ENCODE data around the gene AP4S1. TPM values are rescaled to one million over a fixed set of nuclear protein-coding genes. Genes with fewer than 3 reads are reported as not detected.
"Not testable (repeated sequence)": the region's sequence is repeated elsewhere in the genome, so short reads cannot be mapped to it uniquely, and the experiment has no call there.

AP4S1 gene
- total RNA-seq, 1 experiment from 2014 or later, result 9.7 TPM

GRCh38 chr14:31080484-31080883 lies 55.0 kb downstream of the AP4S1 start:
- DNase-seq (ENCODE audit: extremely low read depth, low read depth), result no peak

GRCh38 chr14:31083781-31084180 lies 58.3 kb downstream of the AP4S1 start:
- no peak for DNase-seq (ENCODE audit: extremely low read depth, low read depth)

- DNase-seq (ENCODE audit: extremely low read depth, low read depth), result no peak
Observed at GRCh38 chr14:31084385-31084784, 58.9 kb downstream of the AP4S1 start.

- DNase-seq (ENCODE audit: extremely low read depth, low read depth), result no peak
Observed at GRCh38 chr14:31085027-31085426, 59.6 kb downstream of the AP4S1 start.

- not testable (repeated sequence) for DNase-seq (ENCODE audit: extremely low read depth, low read depth)
Observed at GRCh38 chr14:31086466-31086865, 61.0 kb downstream of the AP4S1 start.

- peak; percentile 47 for DNase-seq (ENCODE audit: extremely low read depth, low read depth)
Observed at GRCh38 chr14:31090883-31091764, 65.7 kb downstream of the AP4S1 start.

- DNase-seq (ENCODE audit: extremely low read depth, low read depth), result no peak
Observed at GRCh38 chr14:31092160-31092708, 66.8 kb downstream of the AP4S1 start.

- DNase-seq (ENCODE audit: extremely low read depth, low read depth), result not testable (repeated sequence)
Observed at GRCh38 chr14:31093884-31094839, 68.7 kb downstream of the AP4S1 start.

- DNase-seq (ENCODE audit: extremely low read depth, low read depth), result not testable (repeated sequence)
Observed at GRCh38 chr14:31095817-31096216, 70.4 kb downstream of the AP4S1 start.

- DNase-seq (ENCODE audit: extremely low read depth, low read depth), result no peak
Observed at GRCh38 chr14:31096255-31096654, 70.8 kb downstream of the AP4S1 start.

- no peak for DNase-seq (ENCODE audit: extremely low read depth, low read depth)
Observed at GRCh38 chr14:31097081-31097480, 71.6 kb downstream of the AP4S1 start.

GRCh38 chr14:31106768-31107167 lies 81.3 kb downstream of the AP4S1 start:
- no peak for DNase-seq (ENCODE audit: extremely low read depth, low read depth)

- DNase-seq (ENCODE audit: extremely low read depth, low read depth), result no peak
Observed at GRCh38 chr14:31109257-31109656, 83.8 kb downstream of the AP4S1 start.

GRCh38 chr14:31110872-31111271 lies 85.4 kb downstream of the AP4S1 start:
- DNase-seq (ENCODE audit: extremely low read depth, low read depth), result no peak

- DNase-seq (ENCODE audit: extremely low read depth, low read depth), result no peak
Observed at GRCh38 chr14:31113794-31114193, 88.3 kb downstream of the AP4S1 start.

- DNase-seq (ENCODE audit: extremely low read depth, low read depth), result no peak
Observed at GRCh38 chr14:31118892-31119291, 93.4 kb downstream of the AP4S1 start.

- no peak for DNase-seq (ENCODE audit: extremely low read depth, low read depth)
Observed at GRCh38 chr14:31122098-31122611, 96.7 kb downstream of the AP4S1 start.

GRCh38 chr14:31122921-31123320 lies 97.5 kb downstream of the AP4S1 start:
- no peak for DNase-seq (ENCODE audit: extremely low read depth, low read depth)

- DNase-seq (ENCODE audit: extremely low read depth, low read depth), result no peak
Observed at GRCh38 chr14:31124197-31124596, 98.7 kb downstream of the AP4S1 start.

GRCh38 chr14:31125231-31125630 lies 99.8 kb downstream of the AP4S1 start:
- DNase-seq (ENCODE audit: extremely low read depth, low read depth), result no peak

- no peak for DNase-seq (ENCODE audit: extremely low read depth, low read depth)
Observed at GRCh38 chr14:31126680-31127079, 101.2 kb downstream of the AP4S1 start.

All from NCI-H460 (cell line).